WTC11 (cell line): ENCODE data around the gene C1QTNF4. TPM values are rescaled to one million over a fixed set of nuclear protein-coding genes. Genes with fewer than 3 reads are reported as not detected.

ENCODE experiments used
- ATAC-seq: fragments of 200-7000 bp; cut with Tn5 transposase; 2 replicates; pipeline ENCODE4 v1.10.0; 2021; ENCODE audit warnings: mild to moderate bottlenecking, moderate library complexity
- CTCF ChIA-PET: fragments of 300-600 bp; sonication (Branson Sonifier 250); formaldehyde crosslinking; loops from one replicate; lab custom pipeline; 2021; ENCODE audit warnings: antibody characterized with exemption; lab: Charles Lee
- POLR2A ChIA-PET: fragments of 350-600 bp; sonication (Branson Sonifier 250); formaldehyde crosslinking; loops from one replicate; lab custom pipeline; 2021; ENCODE audit warnings: antibody characterized with exemption; lab: Charles Lee
- DNase-seq: peaks from one replicate; pipeline ENCODE4 v3.0.0; 2021; ENCODE audit warnings: low spot score
- H3K27ac Mint-ChIP-seq: 2 replicates; pipeline ENCODE4 v1.8.0; 2021; ENCODE audit warnings: mixed read lengths
- H3K27me3 Mint-ChIP-seq: 2 replicates; pipeline ENCODE4 v1.8.0; 2021; ENCODE audit warnings: low read depth, mild to moderate bottlenecking, moderate library complexity, mixed read lengths
- H3K36me3 Mint-ChIP-seq: 2 replicates; pipeline ENCODE4 v1.8.0; 2021; ENCODE audit warnings: mixed read lengths
- H3K4me1 Mint-ChIP-seq: 2 replicates; pipeline ENCODE4 v1.8.0; 2022; ENCODE audit warnings: mixed read lengths
- H3K4me3 Mint-ChIP-seq: 2 replicates; pipeline ENCODE4 v1.8.0; 2021; ENCODE audit warnings: mild to moderate bottlenecking, moderate library complexity, mixed read lengths
- H3K9me3 Mint-ChIP-seq: 2 replicates; pipeline ENCODE4 v1.8.0; 2021; ENCODE audit warnings: mixed read lengths
- CREM ChIP-seq: sonication (generic); formaldehyde crosslinking; IDR thresholded peaks from 2 replicates; pipeline ENCODE4 v1.8.1; 2022; ENCODE audit warnings: mild to moderate bottlenecking, missing genetic modification reagents, moderate library complexity
- FOXJ3 ChIP-seq: sonication (generic); formaldehyde crosslinking; IDR thresholded peaks from 2 replicates; pipeline ENCODE4 v1.9.0; 2021; ENCODE audit warnings: missing genetic modification reagents, mild to moderate bottlenecking, borderline replicate concordance
- MYBL2 ChIP-seq: sonication (generic); formaldehyde crosslinking; IDR thresholded peaks from 2 replicates; pipeline ENCODE4 v1.8.1; 2023; ENCODE audit warnings: mild to moderate bottlenecking, moderate library complexity, missing genetic modification reagents
- NFYB ChIP-seq: sonication (generic); formaldehyde crosslinking; conservative IDR thresholded peaks from 2 replicates; pipeline ENCODE4 v1.8.0; 2022; ENCODE audit warnings: low read depth, missing genetic modification reagents
- NR2C2 ChIP-seq: sonication (generic); formaldehyde crosslinking; IDR thresholded peaks from 2 replicates; pipeline ENCODE4 v1.8.0; 2022; ENCODE audit warnings: mild to moderate bottlenecking, missing genetic modification reagents
- TP53 ChIP-seq: sonication (generic); formaldehyde crosslinking; IDR thresholded peaks from 2 replicates; pipeline ENCODE4 v1.8.1; 2023; ENCODE audit warnings: mild to moderate bottlenecking, missing genetic modification reagents
- ZBTB21 ChIP-seq: sonication (generic); formaldehyde crosslinking; IDR thresholded peaks from 2 replicates; pipeline ENCODE4 v1.8.1; 2023; ENCODE audit warnings: mild to moderate bottlenecking, missing genetic modification reagents, borderline replicate concordance
- ZNF232 ChIP-seq: sonication (generic); formaldehyde crosslinking; IDR thresholded peaks from 2 replicates; pipeline ENCODE4 v1.8.0; 2022; ENCODE audit warnings: mild to moderate bottlenecking, missing genetic modification reagents
- ZNF416 ChIP-seq: fragments of 250-450 bp; sonication (Bioruptor Pico); IDR thresholded peaks from 2 replicates; pipeline ENCODE4 v1.9.0; 2021; ENCODE audit warnings: mild to moderate bottlenecking, inconsistent platforms
- total RNA-seq: library from RNA; stranded (reverse); gene quantifications from 3 replicates; pipeline ENCODE4 v1.2.3, GENCODE V29; 2021
- TF ChIP-seq, protein P1 (sequence below): sonication (generic); formaldehyde crosslinking; conservative IDR thresholded peaks from 2 replicates; pipeline ENCODE4 v1.8.1; 2023; ENCODE audit warnings: mild to moderate bottlenecking, low read depth, missing genetic modification reagents, moderate library complexity
- TF ChIP-seq, protein P2 (sequence below): sonication (generic); formaldehyde crosslinking; IDR thresholded peaks from 2 replicates; pipeline ENCODE4 v1.8.1; 2023; ENCODE audit warnings: mild to moderate bottlenecking, missing genetic modification reagents, moderate library complexity
- TF ChIP-seq, protein P3 (sequence below): fragments of 250-450 bp; sonication (Bioruptor Pico); IDR thresholded peaks from 2 replicates; pipeline ENCODE4 v1.8.0; 2021; ENCODE audit warnings: mild to moderate bottlenecking
- TF ChIP-seq, protein P4 (sequence below): sonication (generic); formaldehyde crosslinking; IDR thresholded peaks from 2 replicates; pipeline ENCODE4 v1.8.1; 2022; ENCODE audit warnings: mild to moderate bottlenecking, missing genetic modification reagents, moderate library complexity, borderline replicate concordance
- TF ChIP-seq, protein P5 (sequence below): sonication (generic); formaldehyde crosslinking; IDR thresholded peaks from 2 replicates; pipeline ENCODE4 v1.8.0; 2022; ENCODE audit warnings: mild to moderate bottlenecking, missing genetic modification reagents

Gene C1QTNF4
- total RNA-seq, 1 experiment from 2014 or later, result 9.5 TPM

DNA sequence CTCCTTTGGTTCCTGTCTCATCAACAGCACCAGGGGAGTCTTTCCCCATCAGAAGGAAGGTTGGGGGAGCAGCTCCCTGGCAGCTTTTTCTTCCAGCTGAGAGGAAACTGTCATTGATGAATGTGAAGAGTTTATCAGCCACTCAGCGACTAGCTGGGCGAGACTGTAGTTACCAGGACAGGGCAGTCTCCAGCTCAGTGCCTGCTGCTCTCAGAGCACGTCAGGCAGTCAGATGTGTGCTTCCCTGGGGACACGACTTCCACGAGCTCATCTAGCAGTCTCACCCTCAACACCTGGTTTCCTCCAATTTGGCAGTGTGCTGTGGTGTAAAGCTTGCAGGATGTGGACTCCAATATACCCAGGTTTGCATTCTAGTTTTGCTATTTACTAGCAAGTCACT is 12.5 kb upstream of the C1QTNF4 start (continued):
- TF ChIP-seq, protein P1, sequence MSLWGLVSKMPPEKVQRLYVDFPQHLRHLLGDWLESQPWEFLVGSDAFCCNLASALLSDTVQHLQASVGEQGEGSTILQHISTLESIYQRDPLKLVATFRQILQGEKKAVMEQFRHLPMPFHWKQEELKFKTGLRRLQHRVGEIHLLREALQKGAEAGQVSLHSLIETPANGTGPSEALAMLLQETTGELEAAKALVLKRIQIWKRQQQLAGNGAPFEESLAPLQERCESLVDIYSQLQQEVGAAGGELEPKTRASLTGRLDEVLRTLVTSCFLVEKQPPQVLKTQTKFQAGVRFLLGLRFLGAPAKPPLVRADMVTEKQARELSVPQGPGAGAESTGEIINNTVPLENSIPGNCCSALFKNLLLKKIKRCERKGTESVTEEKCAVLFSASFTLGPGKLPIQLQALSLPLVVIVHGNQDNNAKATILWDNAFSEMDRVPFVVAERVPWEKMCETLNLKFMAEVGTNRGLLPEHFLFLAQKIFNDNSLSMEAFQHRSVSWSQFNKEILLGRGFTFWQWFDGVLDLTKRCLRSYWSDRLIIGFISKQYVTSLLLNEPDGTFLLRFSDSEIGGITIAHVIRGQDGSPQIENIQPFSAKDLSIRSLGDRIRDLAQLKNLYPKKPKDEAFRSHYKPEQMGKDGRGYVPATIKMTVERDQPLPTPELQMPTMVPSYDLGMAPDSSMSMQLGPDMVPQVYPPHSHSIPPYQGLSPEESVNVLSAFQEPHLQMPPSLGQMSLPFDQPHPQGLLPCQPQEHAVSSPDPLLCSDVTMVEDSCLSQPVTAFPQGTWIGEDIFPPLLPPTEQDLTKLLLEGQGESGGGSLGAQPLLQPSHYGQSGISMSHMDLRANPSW (CRISPR knock-in tag), result no peak
- TF ChIP-seq CREM (CRISPR knock-in tag), result no peak

- ChIA-PET POLR2A (interaction anchor here (0.6 kb wide), 2 partner anchors 31 to 188 kb away, joined by 3 to 5 read pairs; no protein-coding TSS in a partner anchor), CTCF (interaction anchor here (0.9 kb wide), 1 partner anchor 14 kb away, joined by 3 read pairs; no protein-coding TSS in a partner anchor)
- TF ChIP-seq TP53, result no peak
- TF ChIP-seq, protein P2, sequence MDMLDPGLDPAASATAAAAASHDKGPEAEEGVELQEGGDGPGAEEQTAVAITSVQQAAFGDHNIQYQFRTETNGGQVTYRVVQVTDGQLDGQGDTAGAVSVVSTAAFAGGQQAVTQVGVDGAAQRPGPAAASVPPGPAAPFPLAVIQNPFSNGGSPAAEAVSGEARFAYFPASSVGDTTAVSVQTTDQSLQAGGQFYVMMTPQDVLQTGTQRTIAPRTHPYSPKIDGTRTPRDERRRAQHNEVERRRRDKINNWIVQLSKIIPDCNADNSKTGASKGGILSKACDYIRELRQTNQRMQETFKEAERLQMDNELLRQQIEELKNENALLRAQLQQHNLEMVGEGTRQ (CRISPR knock-in tag), result no peak
- TF ChIP-seq ZNF232 (CRISPR knock-in tag), result no peak
- TF ChIP-seq, protein P3, sequence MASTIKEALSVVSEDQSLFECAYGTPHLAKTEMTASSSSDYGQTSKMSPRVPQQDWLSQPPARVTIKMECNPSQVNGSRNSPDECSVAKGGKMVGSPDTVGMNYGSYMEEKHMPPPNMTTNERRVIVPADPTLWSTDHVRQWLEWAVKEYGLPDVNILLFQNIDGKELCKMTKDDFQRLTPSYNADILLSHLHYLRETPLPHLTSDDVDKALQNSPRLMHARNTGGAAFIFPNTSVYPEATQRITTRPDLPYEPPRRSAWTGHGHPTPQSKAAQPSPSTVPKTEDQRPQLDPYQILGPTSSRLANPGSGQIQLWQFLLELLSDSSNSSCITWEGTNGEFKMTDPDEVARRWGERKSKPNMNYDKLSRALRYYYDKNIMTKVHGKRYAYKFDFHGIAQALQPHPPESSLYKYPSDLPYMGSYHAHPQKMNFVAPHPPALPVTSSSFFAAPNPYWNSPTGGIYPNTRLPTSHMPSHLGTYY (CRISPR knock-in tag), result no peak
- TF ChIP-seq ZNF416 (CRISPR knock-in tag), result no peak
- TF ChIP-seq MYBL2, result no peak
- TF ChIP-seq, protein P1 (CRISPR knock-in tag), result no peak
- TF ChIP-seq FOXJ3, result no peak
- TF ChIP-seq, protein P4, sequence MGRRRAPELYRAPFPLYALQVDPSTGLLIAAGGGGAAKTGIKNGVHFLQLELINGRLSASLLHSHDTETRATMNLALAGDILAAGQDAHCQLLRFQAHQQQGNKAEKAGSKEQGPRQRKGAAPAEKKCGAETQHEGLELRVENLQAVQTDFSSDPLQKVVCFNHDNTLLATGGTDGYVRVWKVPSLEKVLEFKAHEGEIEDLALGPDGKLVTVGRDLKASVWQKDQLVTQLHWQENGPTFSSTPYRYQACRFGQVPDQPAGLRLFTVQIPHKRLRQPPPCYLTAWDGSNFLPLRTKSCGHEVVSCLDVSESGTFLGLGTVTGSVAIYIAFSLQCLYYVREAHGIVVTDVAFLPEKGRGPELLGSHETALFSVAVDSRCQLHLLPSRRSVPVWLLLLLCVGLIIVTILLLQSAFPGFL (CRISPR knock-in tag), result no peak
- TF ChIP-seq NFYB (CRISPR knock-in tag), result no peak
- Mint-ChIP-seq H3K27ac (no peak overlapping the region), H3K4me1 (no peaks in the 10 kb centered on the region), H3K4me3 (no peak overlapping the region), H3K36me3 (no peaks in the 10 kb centered on the region), H3K27me3 (no peaks in the 10 kb centered on the region; the same call in 1 of the 2 replicates), H3K9me3 (no peaks in the 10 kb centered on the region)
- ATAC-seq (no peak), DNase-seq (no peak)
Measured at GRCh38 chr11:47605921-47606320, 11.7 kb upstream of the C1QTNF4 start.

DNA sequence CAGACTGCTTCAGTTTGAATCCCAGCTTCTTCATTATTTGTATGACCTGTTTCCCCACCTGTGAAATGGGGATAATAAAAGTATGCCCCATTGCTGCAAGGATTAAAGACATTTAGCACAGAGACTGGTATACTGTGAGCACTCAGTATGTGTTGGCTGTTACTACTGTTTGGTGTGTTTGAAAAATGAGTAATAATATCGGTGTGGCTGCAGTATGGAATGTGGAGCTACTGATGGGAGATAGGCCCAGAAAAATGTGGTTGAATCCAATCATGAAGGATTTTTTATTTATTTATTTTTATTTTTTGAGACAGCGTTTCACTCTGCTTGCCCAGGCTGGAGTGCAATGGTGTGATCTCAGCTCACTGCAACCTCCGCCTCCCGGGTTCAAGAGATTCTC is 9.1 kb upstream of the C1QTNF4 start:
- Mint-ChIP-seq H3K9me3 (no peaks in the 10 kb centered on the region), H3K4me3 (no peak overlapping the region), H3K36me3 (no peaks in the 10 kb centered on the region), H3K27me3 (no peaks in the 10 kb centered on the region; the same call in none of the 2 replicates), H3K4me1 (peaks cover 7% of the 10 kb centered on the region), H3K27ac (no peak overlapping the region)
- ChIA-PET POLR2A (no interaction called here), CTCF (interaction anchor here (0.7 kb wide), 1 partner anchor 9 kb away, joined by 3 read pairs; the partner anchor contains the start of gene C1QTNF4)
- TF ChIP-seq FOXJ3 (no peak), NR2C2 (no peak), ZBTB21 (CRISPR knock-in tag) (no peak)
- TF ChIP-seq, protein P5, sequence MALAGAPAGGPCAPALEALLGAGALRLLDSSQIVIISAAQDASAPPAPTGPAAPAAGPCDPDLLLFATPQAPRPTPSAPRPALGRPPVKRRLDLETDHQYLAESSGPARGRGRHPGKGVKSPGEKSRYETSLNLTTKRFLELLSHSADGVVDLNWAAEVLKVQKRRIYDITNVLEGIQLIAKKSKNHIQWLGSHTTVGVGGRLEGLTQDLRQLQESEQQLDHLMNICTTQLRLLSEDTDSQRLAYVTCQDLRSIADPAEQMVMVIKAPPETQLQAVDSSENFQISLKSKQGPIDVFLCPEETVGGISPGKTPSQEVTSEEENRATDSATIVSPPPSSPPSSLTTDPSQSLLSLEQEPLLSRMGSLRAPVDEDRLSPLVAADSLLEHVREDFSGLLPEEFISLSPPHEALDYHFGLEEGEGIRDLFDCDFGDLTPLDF (CRISPR knock-in tag), result no peak
- ATAC-seq (no peak), DNase-seq (no peak)
